PFSK-1 (cell line): Measurements from ENCODE around the gene DLG3.

ENCODE experiments used
- FOXP2 ChIP-seq: optimal IDR thresholded peaks from 2 replicates; pipeline ENCODE3; 2011; ENCODE audit warnings: borderline replicate concordance, control low read depth, inconsistent platforms; ENCODE audit not compliant: insufficient read depth; ENCODE audit errors: extremely low read length, extremely low read depth
- POLR2AphosphoS5 ChIP-seq: IDR thresholded peaks from 2 replicates; pipeline ENCODE4 v1.6.1; 2012; ENCODE audit warnings: low read depth, mild to moderate bottlenecking, control low read depth, low read length, moderate library complexity
- REST ChIP-seq, 2 experiments: IDR thresholded peaks; 2 replicates each; pipeline versions ENCODE4 v1.6.1 to v1.8.0; 2011 to 2012; ENCODE audit warnings: low read depth in 2 of 2, low read length in 2 of 2, control low read depth in 1 of 2, inconsistent platforms in 1 of 2, mild to moderate bottlenecking in 1 of 2, moderate library complexity in 1 of 2; ENCODE audit not compliant: insufficient read depth in 1 of 2
- SIN3A ChIP-seq: IDR thresholded peaks from 2 replicates; pipeline ENCODE4 v1.6.1; 2012; ENCODE audit warnings: mild to moderate bottlenecking, low read length, moderate library complexity, borderline replicate concordance; ENCODE audit not compliant: insufficient read depth
- TAF1 ChIP-seq: IDR thresholded peaks from 2 replicates; pipeline ENCODE4 v1.6.1; 2012; ENCODE audit warnings: low read length, control low read depth, borderline replicate concordance; ENCODE audit not compliant: insufficient read depth

The DLG3 gene

DNA sequence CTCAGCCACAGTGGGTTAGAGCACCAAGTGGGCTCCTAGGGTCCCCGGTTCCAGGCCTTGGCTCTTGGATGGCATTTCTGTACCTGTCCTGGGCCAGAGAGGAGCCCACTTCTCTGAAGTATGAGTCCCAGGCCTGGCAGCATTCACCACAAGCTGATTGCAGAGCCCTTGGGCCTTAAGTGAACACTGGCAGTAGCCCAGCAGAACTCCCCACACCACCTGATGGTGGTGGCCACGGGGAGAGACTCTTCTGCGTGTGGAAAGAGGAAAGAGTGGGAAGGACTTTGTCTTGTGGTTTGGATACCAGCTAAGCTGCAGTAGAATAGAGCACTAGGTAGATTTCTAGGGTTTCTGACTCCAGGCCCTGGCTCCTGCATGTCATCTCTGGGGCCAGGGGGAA, 104.8 kb downstream of the DLG3 start:
- TF ChIP-seq REST (IDR thresholded peaks at IDR 0.05; ENCODE audit: insufficient read depth in 1 of 2, low read depth in 2 of 2, low read length in 2 of 2) (no peak), FOXP2 (no peak), POLR2AphosphoS5 (no peak), SIN3A (no peak), TAF1 (no peak)

GRCh38 chrX:70552130-70552704, 107.6 kb downstream of the DLG3 start:
- TF ChIP-seq TAF1: no peak
- TF ChIP-seq SIN3A: no peak
- no peak for TF ChIP-seq FOXP2

DNA sequence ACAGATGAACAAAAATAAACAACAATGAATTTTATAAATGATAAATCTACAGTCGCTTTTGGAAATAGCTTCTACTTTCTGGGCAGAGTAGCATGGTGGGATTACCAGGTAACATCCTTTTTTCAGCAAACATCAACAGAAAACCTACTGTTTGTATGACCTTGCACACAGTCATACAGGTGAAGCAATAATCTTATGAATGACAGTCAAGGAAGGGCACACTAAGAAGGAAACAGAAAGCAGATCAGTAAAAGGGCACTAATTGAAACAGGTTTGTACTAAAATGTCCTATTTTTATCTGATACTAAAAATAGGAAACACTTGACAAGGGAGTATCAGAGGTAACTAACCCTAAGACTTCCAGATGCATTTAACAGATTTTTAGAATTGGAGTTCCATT, 108.9 kb downstream of the DLG3 start:
- TF ChIP-seq FOXP2 (no peak), REST (IDR thresholded peaks at IDR 0.05; ENCODE audit: insufficient read depth in 1 of 2, low read depth in 2 of 2, low read length in 2 of 2) (no peak), POLR2AphosphoS5 (no peak), TAF1 (no peak), SIN3A (no peak)

GRCh38 chrX:70554081-70554480, 109.4 kb downstream of the DLG3 start:
- TF ChIP-seq SIN3A: no peak
- no peak for TF ChIP-seq TAF1
- TF ChIP-seq POLR2AphosphoS5: no peak
- TF ChIP-seq FOXP2: no peak
- TF ChIP-seq REST (IDR thresholded peaks at IDR 0.05; ENCODE audit: insufficient read depth in 1 of 2, low read depth in 2 of 2, low read length in 2 of 2): no peak

GRCh38 chrX:70554523-70554922, 109.9 kb downstream of the DLG3 start:
- TF ChIP-seq TAF1 (no peak), FOXP2 (no peak), SIN3A (no peak), POLR2AphosphoS5 (no peak), REST (IDR thresholded peaks at IDR 0.05; ENCODE audit: insufficient read depth in 1 of 2, low read depth in 2 of 2, low read length in 2 of 2) (no peak)
